Stromal cell of bone marrow (primary cell): ENCODE measurements around the gene GPC1.

Experiments used
- DNase-seq: peaks from one replicate; pipeline ENCODE4 v3.0.0-alpha.2; 2012; ENCODE audit warnings: low read depth

GPC1 gene

GRCh38 chr2:240397924-240398645, 37.4 kb upstream of the GPC1 start:
- DNase-seq = no peak

- DNase-seq = no peak
Measured at GRCh38 chr2:240398661-240399267, 36.7 kb upstream of the GPC1 start.

- no peak for DNase-seq
Measured at GRCh38 chr2:240399419-240400324, 35.8 kb upstream of the GPC1 start.

- no peak for DNase-seq
Measured at GRCh38 chr2:240400371-240401161, 34.9 kb upstream of the GPC1 start.

- DNase-seq = no peak
Measured at GRCh38 chr2:240401308-240401707, 34.2 kb upstream of the GPC1 start.

- no peak for DNase-seq
Measured at GRCh38 chr2:240401781-240402551, 33.5 kb upstream of the GPC1 start.

- DNase-seq = no peak
Measured at GRCh38 chr2:240402566-240403272, 32.7 kb upstream of the GPC1 start.

- DNase-seq = no peak
Measured at GRCh38 chr2:240403396-240404104, 31.9 kb upstream of the GPC1 start.

GRCh38 chr2:240404174-240404852, 31.1 kb upstream of the GPC1 start:
- no peak for DNase-seq

GRCh38 chr2:240405133-240405532, 30.3 kb upstream of the GPC1 start:
- DNase-seq = no peak

- no peak for DNase-seq
Measured at GRCh38 chr2:240405684-240406313, 29.7 kb upstream of the GPC1 start.

- no peak for DNase-seq
Measured at GRCh38 chr2:240407090-240407489, 28.4 kb upstream of the GPC1 start.

- no peak for DNase-seq
Measured at GRCh38 chr2:240410004-240410403, 25.5 kb upstream of the GPC1 start.

- no peak for DNase-seq
Measured at GRCh38 chr2:240410808-240411207, 24.7 kb upstream of the GPC1 start.

- no peak for DNase-seq
Measured at GRCh38 chr2:240411261-240412160, 24.0 kb upstream of the GPC1 start.

GRCh38 chr2:240412211-240412861, 23.1 kb upstream of the GPC1 start:
- DNase-seq = no peak
